Panc1 (cell line): Measurements from ENCODE around the gene KRT6C.

Experiments used
- CTCF ChIP-seq: fragments of 450-650 bp; IDR thresholded peaks from 2 replicates; pipeline ENCODE4 v1.5.1; 2017; ENCODE audit warnings: mild to moderate bottlenecking
- REST ChIP-seq, 2 experiments: IDR thresholded peaks; 2 replicates each; pipeline ENCODE4 v1.6.1; 2011 to 2012; ENCODE audit warnings: low read depth in 2 of 2, control low read depth in 1 of 2, low read length in 1 of 2, mild to moderate bottlenecking in 1 of 2, moderate library complexity in 1 of 2; ENCODE audit not compliant: insufficient read depth in 1 of 2
- SIN3A ChIP-seq: IDR thresholded peaks from 2 replicates; pipeline ENCODE4 v1.6.1; 2012; ENCODE audit warnings: low read depth, mild to moderate bottlenecking, low read length, moderate library complexity, borderline replicate concordance; ENCODE audit not compliant: insufficient read depth
- TCF7L2 ChIP-seq: IDR thresholded peaks from 2 replicates; pipeline ENCODE4 v1.6.1; 2011; ENCODE audit warnings: mild to moderate bottlenecking, low read depth, low read length, inconsistent platforms

GRCh38 chr12:52488736-52489135 is 15.1 kb upstream of the KRT6C start:
- TF ChIP-seq CTCF: no peak
- no peak for TF ChIP-seq SIN3A
- no peak for TF ChIP-seq TCF7L2
- TF ChIP-seq REST (IDR thresholded peaks at IDR 0.05; ENCODE audit: insufficient read depth in 1 of 2, low read depth in 2 of 2, low read length in 1 of 2): no peak
